ENCODE measurements around the gene RFLNA. TPM values are rescaled to one million over a fixed set of nuclear protein-coding genes. Genes with fewer than 3 reads are reported as not detected.

Gene RFLNA
- total and polyA plus RNA-seq, 2 donors (not counting 1 experiment from before 2014, with no cell fraction given), result not detected

DNA sequence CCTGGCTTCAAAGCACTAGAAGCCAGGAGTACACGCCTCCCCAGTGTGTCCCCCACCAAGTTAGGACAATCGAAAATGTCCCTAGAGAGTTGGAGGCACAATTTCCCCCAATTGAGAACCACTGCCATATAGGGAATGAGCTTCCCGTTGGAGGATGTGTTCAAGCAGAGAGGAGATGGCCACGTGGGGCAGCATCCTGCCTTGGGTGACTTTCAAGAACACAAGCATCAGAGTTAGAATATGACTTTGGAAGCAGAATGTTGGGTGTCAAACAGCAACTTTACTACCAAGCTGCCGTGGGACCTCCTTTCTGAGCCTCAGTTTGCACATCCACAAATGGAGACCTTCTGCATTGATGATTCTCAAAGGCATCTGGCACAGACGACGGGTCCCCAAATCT is 56.5 kb downstream of the RFLNA start:
- H3K27ac Mint-ChIP-seq, result no peak overlapping the region
- Histone ChIP-seq H3K9me3 (ENCODE audit: control extremely low read depth in 1 of 3, control insufficient read depth in 2 of 3, insufficient read depth in 1 of 3, low read length in 2 of 3) (no peaks in the 10 kb centered on the region), H2AFZ (ENCODE audit: insufficient read depth, low read depth, low read length, poor library complexity, severe bottlenecking) (no peak overlapping the region), H3K4me2 (replicated peaks; ENCODE audit: low read depth, low read length, poor library complexity, severe bottlenecking) (no peak overlapping the region), H3K36me3 (replicated peaks in 1 of 2; ENCODE audit: control extremely low read depth in 1 of 2, control insufficient read depth in 1 of 2, extremely low read depth in 1 of 2, insufficient read depth in 2 of 2, low read length in 1 of 2) (peaks cover 0 to 64% of the 10 kb centered on the region in 2 experiments), H3K79me2 (ENCODE audit: control insufficient read depth, insufficient read depth, low read length) (no peaks in the 10 kb centered on the region), H4K20me1 (ENCODE audit: control insufficient read depth, insufficient read depth, low read length, poor library complexity, severe bottlenecking) (no peaks in the 10 kb centered on the region), H3K4me3 (ENCODE audit: control extremely low read depth in 1 of 5, extremely low read depth in 1 of 5, insufficient read depth in 1 of 5, low read depth in 2 of 5, low read length in 4 of 5) (no peak overlapping the region), H3K27me3 (replicated peaks in 1 of 4; ENCODE audit: control extremely low read depth in 1 of 4, control insufficient read depth in 3 of 4, insufficient read depth in 4 of 4, low read length in 3 of 4) (no peaks in the 10 kb centered on the region), H3K27ac (ENCODE audit: low read length in 2 of 2) (no peak overlapping the region), H3K4me1 (ENCODE audit: control insufficient read depth in 2 of 2, insufficient read depth in 2 of 2, low read length in 2 of 2) (no peaks in the 10 kb centered on the region), H3K9ac (ENCODE audit: low read length) (no peak overlapping the region)
- no peaks in the 10 kb centered on the region for H3K9me3 Mint-ChIP-seq (ENCODE audit: insufficient read depth)
- no peaks in the 10 kb centered on the region for H3K27me3 Mint-ChIP-seq
- intact Hi-C loops (cut with micrococcal nuclease), result no loop called here
- ATAC-seq (ENCODE audit: low read depth) (no peak), DNase-seq (no peak)
- no peak overlapping the region for H3K4me3 Mint-ChIP-seq
- 98% methylated on average over 4 of the region's 7 CpGs for WGBS (ENCODE audit: insufficient coverage)
- CTCF ChIA-PET, result no interaction called here
- H3K4me1 Mint-ChIP-seq, result no peaks in the 10 kb centered on the region
- POLR2A ChIA-PET, result no interaction called here
- TF ChIP-seq CTCF (IDR thresholded peaks at IDR 0.05) (no peak), EZH2 (IDR thresholded peaks at IDR 0.05; ENCODE audit: borderline replicate concordance, insufficient read depth, low read depth, low read length, poor library complexity, severe bottlenecking) (no peak)

GRCh38 chr12:124352257-124352656 is 57.4 kb downstream of the RFLNA start:
- H3K27ac Mint-ChIP-seq, result no peak overlapping the region
- H3K4me2 ChIP-seq (replicated peaks; ENCODE audit: low read depth, low read length, poor library complexity, severe bottlenecking), result no peak overlapping the region
- DNase-seq (no peak), ATAC-seq (ENCODE audit: low read depth) (no peak)
- H3K4me1 ChIP-seq (ENCODE audit: control insufficient read depth in 2 of 2, insufficient read depth in 2 of 2, low read length in 2 of 2), result no peaks in the 10 kb centered on the region
- no peaks in the 10 kb centered on the region for H3K27me3 ChIP-seq (replicated peaks in 1 of 4; ENCODE audit: control extremely low read depth in 1 of 4, control insufficient read depth in 3 of 4, insufficient read depth in 4 of 4, low read length in 3 of 4)
- H3K9me3 ChIP-seq (ENCODE audit: control extremely low read depth in 1 of 3, control insufficient read depth in 2 of 3, insufficient read depth in 1 of 3, low read length in 2 of 3), result no peaks in the 10 kb centered on the region
- CTCF ChIA-PET, result interaction anchor here (0.7 to 1.1 kb wide), 3 partner anchors 138 to 417 kb away, joined by 3 read pairs; no protein-coding TSS in a partner anchor
- POLR2A ChIA-PET, result no interaction called here
- no peaks in the 10 kb centered on the region for H3K27me3 Mint-ChIP-seq
- H3K27ac ChIP-seq (ENCODE audit: low read length in 2 of 2), result no peak overlapping the region
- H3K9ac ChIP-seq (ENCODE audit: low read length), result no peak overlapping the region
- H3K4me3 ChIP-seq (ENCODE audit: control extremely low read depth in 1 of 5, extremely low read depth in 1 of 5, insufficient read depth in 1 of 5, low read depth in 2 of 5, low read length in 4 of 5), result no peak overlapping the region
- H4K20me1 ChIP-seq (ENCODE audit: control insufficient read depth, insufficient read depth, low read length, poor library complexity, severe bottlenecking), result no peaks in the 10 kb centered on the region
- no peak overlapping the region for H3K4me3 Mint-ChIP-seq
- intact Hi-C loops (cut with micrococcal nuclease), result no loop called here
- H3K4me1 Mint-ChIP-seq, result no peaks in the 10 kb centered on the region
- H3K79me2 ChIP-seq (ENCODE audit: control insufficient read depth, insufficient read depth, low read length), result no peaks in the 10 kb centered on the region
- TF ChIP-seq EZH2 (IDR thresholded peaks at IDR 0.05; ENCODE audit: borderline replicate concordance, insufficient read depth, low read depth, low read length, poor library complexity, severe bottlenecking) (no peak), CTCF (IDR thresholded peaks at IDR 0.05) (no peak)
- no peaks in the 10 kb centered on the region for H3K9me3 Mint-ChIP-seq (ENCODE audit: insufficient read depth)
- no peak overlapping the region for H2AFZ ChIP-seq (ENCODE audit: insufficient read depth, low read depth, low read length, poor library complexity, severe bottlenecking)
- H3K36me3 ChIP-seq (replicated peaks in 1 of 2; ENCODE audit: control extremely low read depth in 1 of 2, control insufficient read depth in 1 of 2, extremely low read depth in 1 of 2, insufficient read depth in 2 of 2, low read length in 1 of 2), result peaks cover 0 to 70% of the 10 kb centered on the region in 2 experiments
